ENCODE data around the gene CGNL1. TPM values are rescaled to one million over a fixed set of nuclear protein-coding genes. Genes with fewer than 3 reads are reported as not detected.
A peak's percentile ranks its signal among the peaks of the same experiment; 100 is the strongest.

Gene CGNL1
- total RNA-seq, 2 donors from 2014 or later, result 82.6 to 98.0 TPM

DNA sequence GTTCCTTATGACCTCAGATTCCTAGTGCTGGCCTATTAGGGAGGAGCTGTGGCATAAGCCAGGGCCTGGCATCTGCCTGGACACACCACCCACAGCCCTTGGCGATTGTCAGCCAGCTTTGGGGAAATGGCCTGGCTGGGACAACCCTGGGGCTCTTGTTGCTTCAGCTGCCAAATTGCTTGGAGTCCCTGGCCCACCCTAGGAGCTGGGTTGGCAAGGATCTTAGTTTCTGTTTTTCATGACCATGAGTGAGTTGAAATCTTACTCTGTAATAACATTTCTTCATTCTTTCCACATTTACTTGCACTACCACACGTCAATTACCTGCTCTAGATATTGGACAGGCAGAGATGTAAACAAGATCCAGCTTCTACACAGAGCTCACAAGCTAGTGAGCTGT is 213.4 kb downstream of the CGNL1 start:
- no peaks in the 10 kb centered on the region for H3K36me3 ChIP-seq (ENCODE audit: control insufficient read depth, insufficient read depth, low read length)
- no peak overlapping the region for H3K27ac ChIP-seq (ENCODE audit: low read depth, low read length)
- H3K4me3 ChIP-seq (ENCODE audit: low read length), result no peak overlapping the region
- no peaks in the 10 kb centered on the region for H3K9me3 ChIP-seq (ENCODE audit: control insufficient read depth, low read length)
- DNase-seq, result no peak
- Mint-ChIP-seq H3K4me1 (peaks cover 3% of the 10 kb centered on the region), H3K4me3 (no peak overlapping the region), H3K27ac (no peak overlapping the region), H3K9me3 (no peaks in the 10 kb centered on the region), H3K36me3 (ENCODE audit: low read depth) (no peaks in the 10 kb centered on the region), H3K27me3 (ENCODE audit: insufficient read depth) (peaks cover 62% of the 10 kb centered on the region)
- 89 to 92% methylated on average over 2 of the region's 2 CpGs for WGBS, 2 experiments (ENCODE audit: insufficient coverage in 1 of 2, insufficient read length in 1 of 2)
- no peaks in the 10 kb centered on the region for H3K4me1 ChIP-seq (ENCODE audit: control insufficient read depth, insufficient read depth, low read length)
- TF ChIP-seq, protein P1, sequence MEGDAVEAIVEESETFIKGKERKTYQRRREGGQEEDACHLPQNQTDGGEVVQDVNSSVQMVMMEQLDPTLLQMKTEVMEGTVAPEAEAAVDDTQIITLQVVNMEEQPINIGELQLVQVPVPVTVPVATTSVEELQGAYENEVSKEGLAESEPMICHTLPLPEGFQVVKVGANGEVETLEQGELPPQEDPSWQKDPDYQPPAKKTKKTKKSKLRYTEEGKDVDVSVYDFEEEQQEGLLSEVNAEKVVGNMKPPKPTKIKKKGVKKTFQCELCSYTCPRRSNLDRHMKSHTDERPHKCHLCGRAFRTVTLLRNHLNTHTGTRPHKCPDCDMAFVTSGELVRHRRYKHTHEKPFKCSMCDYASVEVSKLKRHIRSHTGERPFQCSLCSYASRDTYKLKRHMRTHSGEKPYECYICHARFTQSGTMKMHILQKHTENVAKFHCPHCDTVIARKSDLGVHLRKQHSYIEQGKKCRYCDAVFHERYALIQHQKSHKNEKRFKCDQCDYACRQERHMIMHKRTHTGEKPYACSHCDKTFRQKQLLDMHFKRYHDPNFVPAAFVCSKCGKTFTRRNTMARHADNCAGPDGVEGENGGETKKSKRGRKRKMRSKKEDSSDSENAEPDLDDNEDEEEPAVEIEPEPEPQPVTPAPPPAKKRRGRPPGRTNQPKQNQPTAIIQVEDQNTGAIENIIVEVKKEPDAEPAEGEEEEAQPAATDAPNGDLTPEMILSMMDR (conservative IDR thresholded peaks at IDR 0.05), result no peak
- no peak overlapping the region for H3K9ac ChIP-seq (ENCODE audit: extremely low read depth, low read length, poor library complexity, severe bottlenecking)
- H3K27me3 ChIP-seq (ENCODE audit: control insufficient read depth, insufficient read depth, low read length, poor library complexity, severe bottlenecking), result peaks cover 58% of the 10 kb centered on the region

DNA sequence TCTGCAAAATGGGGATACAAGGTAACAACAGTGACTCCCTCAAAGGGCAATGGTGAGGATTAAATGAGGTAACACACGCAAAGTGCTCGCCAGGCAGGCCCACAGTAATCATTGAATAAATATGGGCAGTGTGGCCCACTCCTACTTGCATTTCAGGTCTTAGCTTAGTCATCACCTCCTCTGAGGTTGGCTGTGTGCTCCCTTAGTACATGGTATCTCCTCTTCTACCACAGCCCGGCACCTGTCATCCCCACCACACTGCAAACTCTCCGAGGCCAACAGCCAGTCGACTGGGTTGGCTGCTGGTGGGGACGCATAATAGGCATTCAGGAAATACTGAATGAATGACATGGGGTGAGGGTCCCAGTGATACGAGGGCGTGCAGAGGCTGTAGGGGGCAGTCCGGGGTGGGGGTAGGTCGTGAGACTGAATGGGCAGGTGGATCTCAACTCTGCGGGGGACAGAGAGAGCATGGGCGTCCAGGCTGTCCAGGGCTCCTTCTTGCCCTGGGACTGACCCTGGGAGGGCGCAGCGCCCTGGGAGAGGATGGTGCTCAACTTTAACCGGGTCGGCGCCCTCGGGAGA is 215.0 kb downstream of the CGNL1 start:
- H3K4me3 ChIP-seq (ENCODE audit: low read length), result peak overlapping the region; percentile 74
- no peak for DNase-seq
- no peak overlapping the region for H3K27ac Mint-ChIP-seq
- TF ChIP-seq, protein P1 (conservative IDR thresholded peaks at IDR 0.05), result no peak
- no peaks in the 10 kb centered on the region for H3K36me3 Mint-ChIP-seq (ENCODE audit: low read depth)
- H3K27me3 ChIP-seq (ENCODE audit: control insufficient read depth, insufficient read depth, low read length, poor library complexity, severe bottlenecking), result peaks cover 58% of the 10 kb centered on the region
- no peak overlapping the region for H3K9ac ChIP-seq (ENCODE audit: extremely low read depth, low read length, poor library complexity, severe bottlenecking)
- WGBS, 2 experiments (ENCODE audit: insufficient coverage in 1 of 2, insufficient read length in 1 of 2), result 29 to 100% methylated on average over 2 to 18 of the region's 18 CpGs
- no peaks in the 10 kb centered on the region for H3K4me1 ChIP-seq (ENCODE audit: control insufficient read depth, insufficient read depth, low read length)
- H3K36me3 ChIP-seq (ENCODE audit: control insufficient read depth, insufficient read depth, low read length), result no peaks in the 10 kb centered on the region
- H3K4me1 Mint-ChIP-seq, result peaks cover 3% of the 10 kb centered on the region
- H3K27me3 Mint-ChIP-seq (ENCODE audit: insufficient read depth), result peaks cover 59% of the 10 kb centered on the region
- H3K27ac ChIP-seq (ENCODE audit: low read depth, low read length), result no peak overlapping the region
- H3K4me3 Mint-ChIP-seq, result peak overlapping the region; percentile 52
- H3K9me3 ChIP-seq (ENCODE audit: control insufficient read depth, low read length), result no peaks in the 10 kb centered on the region
- H3K9me3 Mint-ChIP-seq, result no peaks in the 10 kb centered on the region

DNA sequence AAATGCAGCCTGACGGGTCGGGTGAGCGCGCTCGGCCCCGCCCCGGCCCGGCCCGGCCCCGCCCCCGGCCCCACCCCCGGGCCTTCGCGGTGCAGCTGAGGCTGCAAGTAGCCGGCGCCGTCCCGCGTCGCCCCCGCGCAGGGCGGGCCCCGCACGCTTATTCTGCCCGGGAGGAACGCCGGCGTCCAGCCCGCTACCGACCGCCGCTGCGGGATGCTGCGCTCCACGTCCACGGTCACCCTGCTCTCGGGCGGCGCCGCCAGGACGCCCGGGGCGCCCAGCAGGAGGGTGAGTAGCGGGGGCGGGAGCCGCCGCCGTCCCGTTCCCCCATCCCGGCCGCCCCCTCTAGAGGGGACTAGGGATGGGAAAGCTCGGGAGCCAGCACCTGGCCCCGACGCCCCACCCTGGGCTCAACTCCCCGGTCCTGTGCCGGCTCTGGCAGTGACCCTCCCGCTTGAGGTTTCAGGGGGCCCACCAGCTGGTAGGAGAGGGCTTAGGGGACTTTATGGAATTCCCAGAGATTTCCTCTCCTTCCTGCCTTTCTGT is 215.6 kb downstream of the CGNL1 start, which contains the start of gene MYZAP:
Gene MYZAP, plus strand, starts transcription at position 83 of the 546 bp plus-strand sequence. Its CDS starts 131 bp downstream, at position 214.
- no peaks in the 10 kb centered on the region for H3K9me3 ChIP-seq (ENCODE audit: control insufficient read depth, low read length)
- H3K36me3 ChIP-seq (ENCODE audit: control insufficient read depth, insufficient read depth, low read length), result no peaks in the 10 kb centered on the region
- Mint-ChIP-seq H3K27me3 (ENCODE audit: insufficient read depth) (peaks cover 59% of the 10 kb centered on the region), H3K4me1 (peaks cover 3% of the 10 kb centered on the region), H3K4me3 (peak within 1 kb of the TSS; percentile 52), H3K9me3 (no peaks in the 10 kb centered on the region), H3K36me3 (ENCODE audit: low read depth) (no peaks in the 10 kb centered on the region), H3K27ac (no peak within 1 kb of the TSS)
- peaks cover 58% of the 10 kb centered on the region for H3K27me3 ChIP-seq (ENCODE audit: control insufficient read depth, insufficient read depth, low read length, poor library complexity, severe bottlenecking)
- H3K4me3 ChIP-seq (ENCODE audit: low read length), result peak within 1 kb of the TSS; percentile 74
- WGBS, 2 experiments (ENCODE audit: insufficient coverage in 1 of 2, insufficient read length in 1 of 2), result 2 to 5% methylated on average over 12 to 58 of the region's 58 CpGs
- TF ChIP-seq, protein P1 (conservative IDR thresholded peaks at IDR 0.05), result peak; percentile 10
- H3K27ac ChIP-seq (ENCODE audit: low read depth, low read length), result no peak within 1 kb of the TSS
- no peaks in the 10 kb centered on the region for H3K4me1 ChIP-seq (ENCODE audit: control insufficient read depth, insufficient read depth, low read length)
- no peak within 1 kb of the TSS for H3K9ac ChIP-seq (ENCODE audit: extremely low read depth, low read length, poor library complexity, severe bottlenecking)
- DNase-seq, result peak; percentile 88

All from endodermal cell (in vitro differentiated cells).